Measurements from ENCODE around the gene PPM1L. TPM values are rescaled to one million over a fixed set of nuclear protein-coding genes. Genes with fewer than 3 reads are reported as not detected.

Gene PPM1L
- total RNA-seq, 1 donor from 2014 or later, result 5.8 TPM

GRCh38 chr3:160921020-160921635 is 165.1 kb downstream of the PPM1L start:
- DNase-seq, result no peak
- no peak for TF ChIP-seq CTCF (IDR thresholded peaks at IDR 0.05)
- H3K4me1 Mint-ChIP-seq, result no peaks in the 10 kb centered on the region
- no peaks in the 10 kb centered on the region for H3K36me3 Mint-ChIP-seq (ENCODE audit: low read depth)
- ATAC-seq (ENCODE audit: low read depth), result no peak
- CTCF ChIA-PET, result interaction anchor here (1.7 kb wide), 1 partner anchor 354 kb away, joined by 3 read pairs; no protein-coding TSS in a partner anchor
- intact Hi-C loops (cut with micrococcal nuclease), result loop anchor here (1.0 kb wide), 2 partner anchors 353 to 503 kb away; no protein-coding TSS in a partner anchor
- H3K4me3 Mint-ChIP-seq, result no peak overlapping the region
- H3K9me3 Mint-ChIP-seq, result no peaks in the 10 kb centered on the region
- no peak overlapping the region for H3K27ac Mint-ChIP-seq
- H3K27me3 Mint-ChIP-seq, result no peaks in the 10 kb centered on the region
- POLR2A ChIA-PET, result no interaction called here

- Mint-ChIP-seq H3K4me1 (no peaks in the 10 kb centered on the region), H3K9me3 (no peaks in the 10 kb centered on the region), H3K4me3 (no peak overlapping the region), H3K27ac (no peak overlapping the region), H3K36me3 (ENCODE audit: low read depth) (no peaks in the 10 kb centered on the region), H3K27me3 (no peaks in the 10 kb centered on the region)
- ATAC-seq (ENCODE audit: low read depth) (no peak), DNase-seq (no peak)
- ChIA-PET CTCF (interaction anchor here (1.2 to 2.1 kb wide), 2 partner anchors 8 to 17 kb away, joined by 4 to 5 read pairs; no protein-coding TSS in a partner anchor), POLR2A (interaction anchor here (0.7 kb wide), 1 partner anchor 169 kb away, joined by 3 read pairs; the partner anchor contains the start of gene PPM1L)
- intact Hi-C loops (cut with micrococcal nuclease), result no loop called here
- no peak for TF ChIP-seq CTCF (IDR thresholded peaks at IDR 0.05)
Measured at GRCh38 chr3:160924776-160925175, 168.7 kb downstream of the PPM1L start.

DNA sequence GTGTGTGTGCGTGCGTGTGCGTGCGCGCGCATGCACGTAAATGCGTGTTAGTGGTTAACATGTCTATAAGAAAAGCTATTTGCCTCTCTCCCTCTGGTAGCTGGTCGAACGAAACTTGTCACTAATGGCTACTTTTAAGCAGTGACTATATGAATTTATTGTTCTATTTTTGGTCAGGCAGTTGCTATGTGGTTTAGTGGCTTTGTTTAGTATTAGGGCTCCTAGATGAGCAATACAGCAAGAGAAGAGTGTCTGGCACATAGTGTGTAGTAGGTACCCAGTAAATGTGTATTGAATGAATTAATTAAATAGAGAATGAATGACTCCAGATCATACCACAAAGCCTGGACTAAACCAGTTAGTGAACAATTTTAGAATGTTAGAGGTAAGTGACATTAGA is 171.6 kb downstream of the PPM1L start:
- intact Hi-C loops (cut with micrococcal nuclease), result no loop called here
- H3K4me3 Mint-ChIP-seq, result no peak overlapping the region

DNA sequence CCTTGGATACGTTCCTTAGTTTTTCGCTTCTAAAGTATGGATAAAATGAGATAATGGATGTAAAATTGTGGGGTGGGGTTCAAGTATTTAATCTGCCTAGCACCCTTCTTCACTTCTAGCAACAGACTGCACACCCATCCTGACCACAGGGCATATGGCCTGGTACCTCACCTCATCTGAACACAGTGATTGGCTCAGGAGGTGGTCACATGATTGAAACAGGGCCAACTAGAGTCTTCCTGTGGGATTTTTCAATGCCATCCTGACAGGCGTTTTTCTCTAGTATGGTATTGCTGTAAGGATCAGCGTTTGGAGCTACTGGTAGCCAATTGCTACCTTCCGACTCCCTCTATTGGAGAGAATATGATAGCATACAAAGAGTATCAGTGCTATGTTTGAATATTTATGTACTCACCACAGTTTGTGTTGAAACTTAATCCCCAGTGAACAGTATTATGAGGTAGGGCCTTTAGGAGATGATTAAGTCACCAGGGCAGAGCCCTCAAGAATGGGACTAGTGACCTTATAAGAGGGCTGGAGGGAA is 172.2 kb downstream of the PPM1L start:
- no peak overlapping the region for H3K27ac Mint-ChIP-seq
- DNase-seq (no peak), ATAC-seq (ENCODE audit: low read depth) (no peak)
- H3K4me3 Mint-ChIP-seq, result no peak overlapping the region
- H3K36me3 Mint-ChIP-seq (ENCODE audit: low read depth), result no peaks in the 10 kb centered on the region
- ChIA-PET POLR2A (no interaction called here), CTCF (interaction anchor here (1.6 kb wide), 1 partner anchor 14 kb away, joined by 6 read pairs; no protein-coding TSS in a partner anchor)
- H3K27me3 Mint-ChIP-seq, result peaks cover 3% of the 10 kb centered on the region
- intact Hi-C loops (cut with micrococcal nuclease), result no loop called here
- H3K4me1 Mint-ChIP-seq, result no peaks in the 10 kb centered on the region
- no peaks in the 10 kb centered on the region for H3K9me3 Mint-ChIP-seq
- no peak for TF ChIP-seq CTCF (IDR thresholded peaks at IDR 0.05)

More for the DNA sequence above, 171.6 kb downstream of the PPM1L start:
- H3K27ac Mint-ChIP-seq, result no peak overlapping the region
- H3K4me1 Mint-ChIP-seq, result no peaks in the 10 kb centered on the region
- peaks cover 3% of the 10 kb centered on the region for H3K27me3 Mint-ChIP-seq
- POLR2A ChIA-PET, result no interaction called here
- CTCF ChIA-PET, result no interaction called here
- no peak for ATAC-seq (ENCODE audit: low read depth)
- no peak for DNase-seq
- H3K9me3 Mint-ChIP-seq, result no peaks in the 10 kb centered on the region
- no peak for TF ChIP-seq CTCF (IDR thresholded peaks at IDR 0.05)
- H3K36me3 Mint-ChIP-seq (ENCODE audit: low read depth), result no peaks in the 10 kb centered on the region

DNA sequence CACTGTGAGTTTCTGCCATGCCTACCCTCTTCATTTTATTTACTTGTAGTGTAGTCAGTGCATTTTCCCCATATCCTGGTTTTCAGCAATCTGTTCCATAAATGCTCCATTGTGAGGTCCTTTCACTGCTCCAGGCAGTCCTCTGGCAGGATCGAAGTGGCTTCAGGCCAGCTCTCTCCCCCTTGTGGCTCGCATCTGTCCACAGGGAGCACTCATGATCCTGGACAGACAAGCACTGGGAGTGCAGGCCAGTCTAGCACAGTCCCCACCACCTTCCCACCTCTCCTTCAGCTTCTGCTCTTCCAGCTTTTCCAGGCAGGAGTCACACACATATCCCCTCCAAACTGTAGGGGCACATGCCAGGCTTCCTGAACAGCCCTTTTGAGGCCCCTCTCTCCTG is 173.6 kb downstream of the PPM1L start:
- no peak for DNase-seq

More for the DNA sequence above, 173.6 kb downstream of the PPM1L start:
- ChIA-PET POLR2A (no interaction called here), CTCF (interaction anchor here (1.6 kb wide), 1 partner anchor 13 kb away, joined by 6 read pairs; no protein-coding TSS in a partner anchor)
- no peak overlapping the region for H3K27ac Mint-ChIP-seq
- no peak overlapping the region for H3K4me3 Mint-ChIP-seq
- no peaks in the 10 kb centered on the region for H3K4me1 Mint-ChIP-seq
- no peak for ATAC-seq (ENCODE audit: low read depth)
- peaks cover 3% of the 10 kb centered on the region for H3K27me3 Mint-ChIP-seq
- no peaks in the 10 kb centered on the region for H3K36me3 Mint-ChIP-seq (ENCODE audit: low read depth)
- intact Hi-C loops (cut with micrococcal nuclease), result no loop called here
- no peaks in the 10 kb centered on the region for H3K9me3 Mint-ChIP-seq
- TF ChIP-seq CTCF (IDR thresholded peaks at IDR 0.05), result no peak

All from activated B cell treated with CpG ODN at 0.5 μM for 24 hours (primary cell).